Mesenteric fat pad (tissue), 1 donor: Measurements from ENCODE around the gene ETS2. TPM values are rescaled to one million over a fixed set of nuclear protein-coding genes. Genes with fewer than 3 reads are reported as not detected.

Experiments
- DNase-seq: peaks from one replicate; pipeline ENCODE4 v3.0.0-alpha.2; 2020; ENCODE audit warnings: low spot score
- long read RNA-seq: library from polyadenylated mRNA; unstranded; transcript quantifications from one replicate; pipeline ENCODE4 v2.0.0, GENCODE V29; 2020
- total RNA-seq: library from RNA; stranded (reverse); fragmentation: NEBNext Ultra II Directional; extraction: Animal tissue kit (Norgen Biotek cat#: 25700); gene quantifications from one replicate; pipeline ENCODE4 v1.2.1, GENCODE V29; 2021
- donor health status: DM: yes; HTN: yes; CAD: no.

ETS2 gene
- total RNA-seq: 110 TPM
- long read RNA-seq, transcript ETS2-202 (10 exons, 3,766 nt): major isoform, 34 of 98 reads
- long read RNA-seq, partial matches to known transcripts: 51 of 98 reads
- long read RNA-seq, other reads (novel, unspliced or antisense): 13 of 98 reads

GRCh38 chr21:38805328-38806152 is at the start of gene ETS2:
ETS2 (plus strand) TSS chr21:38805929; CDS start chr21:38810035, 4,106 bp downstream.
- peak; percentile 97 for DNase-seq

- no peak for DNase-seq
Observed at GRCh38 chr21:38756746-38757145, 49.0 kb upstream of the ETS2 start.

GRCh38 chr21:38758501-38759214 is 47.1 kb upstream of the ETS2 start:
- DNase-seq: no peak

GRCh38 chr21:38759413-38759812 is 46.3 kb upstream of the ETS2 start:
- DNase-seq: no peak

- no peak for DNase-seq
Observed at GRCh38 chr21:38760017-38760761, 45.5 kb upstream of the ETS2 start.

GRCh38 chr21:38760762-38761155 is 45.0 kb upstream of the ETS2 start:
- no peak for DNase-seq

GRCh38 chr21:38761531-38761930 is 44.2 kb upstream of the ETS2 start:
- DNase-seq: no peak

GRCh38 chr21:38765056-38765455 is 40.7 kb upstream of the ETS2 start:
- no peak for DNase-seq

GRCh38 chr21:38766987-38767722 is 38.6 kb upstream of the ETS2 start:
- DNase-seq: no peak

- no peak for DNase-seq
Observed at GRCh38 chr21:38768471-38769063, 37.2 kb upstream of the ETS2 start.

- no peak for DNase-seq
Observed at GRCh38 chr21:38769191-38769780, 36.4 kb upstream of the ETS2 start.

GRCh38 chr21:38770660-38771059 is 35.1 kb upstream of the ETS2 start:
- DNase-seq: no peak

- DNase-seq: no peak
Observed at GRCh38 chr21:38771536-38771935, 34.2 kb upstream of the ETS2 start.

- no peak for DNase-seq
Observed at GRCh38 chr21:38772646-38773045, 33.1 kb upstream of the ETS2 start.

- DNase-seq: no peak
Observed at GRCh38 chr21:38773099-38774061, 32.3 kb upstream of the ETS2 start.

- DNase-seq: no peak
Observed at GRCh38 chr21:38774152-38774551, 31.6 kb upstream of the ETS2 start.

- no peak for DNase-seq
Observed at GRCh38 chr21:38774586-38775285, 31.0 kb upstream of the ETS2 start.

GRCh38 chr21:38775733-38776132 is 30.0 kb upstream of the ETS2 start:
- DNase-seq: no peak
